GM19438 (cell line): ENCODE results near the gene CHST15.
"Not testable (repeated sequence)": the region's sequence is repeated elsewhere in the genome, so short reads cannot be mapped to it uniquely, and the experiment has no call there.

Experiments
- ATAC-seq: cut with Tn5 transposase; IDR thresholded peaks from one replicate; pipeline ENCODE4 v1.9.1; 2021; ENCODE audit warnings: low read depth; ENCODE audit not compliant: unreplicated experiment

Gene CHST15

GRCh38 chr10:124101351-124101750 is 8.0 kb upstream of the CHST15 start:
- no peak for ATAC-seq

DNA sequence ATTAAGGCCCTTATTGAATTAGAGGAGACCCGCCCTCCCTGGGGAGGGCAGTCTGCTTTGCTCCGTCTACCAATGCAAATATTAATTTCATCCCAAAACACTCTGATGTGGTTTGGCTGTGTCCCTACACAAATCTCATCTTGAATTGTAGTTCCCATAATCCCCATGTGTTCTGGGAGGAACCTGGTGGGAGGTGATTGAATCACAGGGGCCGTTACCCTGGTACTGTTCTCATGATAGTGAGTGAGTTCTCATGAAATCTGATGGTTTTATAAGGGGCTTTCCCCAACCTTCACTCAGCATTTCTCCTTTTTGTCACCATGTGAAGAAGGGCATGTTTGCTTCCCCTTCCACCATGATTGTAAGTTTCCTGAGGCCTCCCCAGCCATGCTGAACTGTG is 7.3 kb upstream of the CHST15 start:
- not testable (repeated sequence) for ATAC-seq

GRCh38 chr10:124100124-124100523 is 6.7 kb upstream of the CHST15 start:
- ATAC-seq: no peak

- no peak for ATAC-seq
Measured at GRCh38 chr10:124099604-124100003, 6.2 kb upstream of the CHST15 start.

- ATAC-seq: no peak
Measured at GRCh38 chr10:124098575-124098974, 5.2 kb upstream of the CHST15 start.

DNA sequence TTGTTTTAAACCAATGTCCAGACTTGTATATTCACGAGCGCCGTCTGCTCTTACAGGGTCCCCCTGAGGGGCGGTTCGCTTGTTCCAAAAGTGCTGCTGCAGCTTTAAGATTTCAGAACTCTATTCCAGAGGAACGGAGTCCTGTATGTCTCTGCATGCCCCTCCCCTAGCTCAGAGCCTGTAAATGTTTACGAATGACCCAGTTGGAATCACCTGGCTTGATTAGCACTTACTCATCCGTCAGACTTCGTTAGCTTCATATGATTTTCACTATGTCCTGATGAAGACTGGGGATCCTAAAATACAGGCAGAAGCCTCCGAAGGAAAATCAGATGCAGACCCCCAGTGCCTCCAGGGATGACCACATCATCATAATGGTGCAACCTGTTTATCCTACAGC is 4.5 kb upstream of the CHST15 start:
- no peak for ATAC-seq

- no peak for ATAC-seq
Measured at GRCh38 chr10:124096494-124096893, 3.1 kb upstream of the CHST15 start.

GRCh38 chr10:124095801-124096200 is 2.4 kb upstream of the CHST15 start:
- ATAC-seq: not testable (repeated sequence)

GRCh38 chr10:124095096-124095495 is 1.7 kb upstream of the CHST15 start:
- no peak for ATAC-seq

DNA sequence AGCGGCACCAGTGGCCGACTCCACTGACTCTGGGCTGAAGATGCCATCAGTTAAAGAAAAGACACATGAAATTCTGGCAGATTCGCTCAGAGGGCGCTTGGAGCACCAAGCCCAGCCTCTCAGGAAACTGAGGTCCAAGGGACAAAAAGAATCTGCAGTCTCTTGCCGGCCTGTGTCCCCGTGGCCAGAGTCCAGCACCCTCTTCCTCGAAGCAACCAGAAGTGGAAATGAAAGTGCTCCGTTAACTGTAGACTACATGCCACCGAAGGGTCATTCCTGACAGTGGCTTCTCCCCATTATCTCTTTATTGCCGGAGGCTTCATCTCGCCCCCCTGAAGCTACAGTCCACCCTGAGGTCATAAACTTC is 1.0 kb upstream of the CHST15 start:
- ATAC-seq: no peak

DNA sequence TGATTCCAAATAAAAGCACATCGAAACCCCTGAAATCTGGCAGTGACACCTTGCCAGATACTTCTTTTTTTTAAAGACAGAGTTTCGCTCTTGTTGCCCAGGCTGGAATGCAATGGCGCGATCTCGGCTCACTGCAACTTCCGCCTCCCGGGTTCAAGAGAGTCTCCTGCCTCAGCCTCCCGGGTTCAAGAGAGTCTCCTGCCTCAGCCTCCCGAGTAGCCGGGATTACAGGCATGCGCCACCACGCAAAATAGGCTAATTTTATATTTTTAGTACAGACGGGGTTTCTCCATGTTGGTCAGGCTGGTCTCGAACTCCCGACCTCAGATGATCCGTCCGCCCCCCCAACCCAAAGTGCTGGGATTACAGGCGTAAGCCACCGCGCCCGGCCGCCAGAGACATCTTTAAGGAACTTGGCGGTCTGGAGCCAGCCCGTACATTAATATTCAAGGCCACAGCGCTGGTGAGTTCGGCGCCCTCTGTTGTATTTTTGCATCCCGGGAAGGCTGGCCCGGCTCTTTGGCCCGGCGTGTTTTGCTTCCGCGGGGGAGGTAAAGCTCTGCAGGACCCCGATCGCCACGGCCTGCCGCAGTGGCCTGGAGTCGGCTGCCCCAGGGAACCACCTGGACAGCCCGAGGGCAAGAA is 498 bp upstream of the CHST15 start:
- not testable (repeated sequence) for ATAC-seq

GRCh38 chr10:124092250-124092859 is 1.0 kb downstream of the CHST15 start:
- ATAC-seq: no peak

DNA sequence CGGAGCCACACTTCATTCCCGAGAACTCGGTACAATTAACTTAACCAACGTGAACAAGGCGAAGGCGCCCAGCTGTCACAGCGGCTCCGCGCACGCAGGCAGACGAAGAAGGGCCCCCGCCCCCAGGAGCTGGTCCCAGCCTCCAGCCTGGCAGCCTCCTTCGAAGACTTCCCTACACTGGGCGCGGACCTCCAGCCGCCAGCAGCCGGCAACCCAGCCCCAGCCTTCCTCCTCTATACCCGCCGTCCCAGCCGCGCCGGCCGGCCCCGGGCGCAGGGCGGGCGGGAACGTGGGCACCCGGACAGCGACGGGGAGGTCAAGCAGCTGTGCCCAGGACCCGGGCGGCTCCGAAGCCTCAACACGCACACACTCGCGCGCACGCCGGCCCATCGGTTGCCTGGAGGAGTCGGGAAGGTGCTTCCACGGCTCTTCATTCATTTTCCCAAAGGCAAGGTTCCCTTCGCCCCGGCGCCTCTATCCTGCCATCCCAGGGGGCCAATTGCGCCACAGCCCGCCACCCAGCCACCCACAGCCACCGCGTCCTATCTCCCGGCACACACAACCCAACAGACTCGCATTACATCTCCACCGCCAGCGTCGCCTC is 1.6 kb downstream of the CHST15 start:
- no peak for ATAC-seq

DNA sequence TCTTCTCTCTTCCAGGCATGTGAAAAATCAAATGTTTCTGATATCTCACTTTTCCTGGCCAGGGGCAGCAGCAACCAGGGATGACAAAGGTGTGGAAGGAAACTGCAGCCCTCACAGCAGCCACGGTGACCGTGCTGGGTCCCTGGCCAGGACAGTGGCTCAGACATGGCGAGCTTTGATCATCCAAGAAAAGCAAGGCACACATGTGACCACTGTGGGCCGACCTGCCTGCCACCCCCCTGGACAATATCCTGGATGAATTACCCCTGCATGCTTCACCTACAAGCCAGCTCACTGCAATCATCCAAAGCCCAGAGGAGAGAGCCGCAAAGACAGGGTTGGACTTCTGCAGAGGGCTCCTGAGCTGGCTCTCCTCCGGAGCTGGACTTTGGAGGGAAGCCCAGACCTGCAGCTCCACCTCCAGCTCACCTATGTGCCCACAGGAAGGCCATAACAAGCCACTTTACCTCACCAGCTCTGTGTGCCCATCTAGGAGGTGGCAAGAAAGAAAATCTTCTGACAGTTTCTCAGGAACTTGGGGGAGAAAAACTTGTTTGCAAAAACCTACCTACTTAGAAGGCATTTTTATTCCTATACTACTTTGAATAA is 2.7 kb downstream of the CHST15 start:
- no peak for ATAC-seq

GRCh38 chr10:124089859-124090258 is 3.5 kb downstream of the CHST15 start:
- ATAC-seq: no peak

DNA sequence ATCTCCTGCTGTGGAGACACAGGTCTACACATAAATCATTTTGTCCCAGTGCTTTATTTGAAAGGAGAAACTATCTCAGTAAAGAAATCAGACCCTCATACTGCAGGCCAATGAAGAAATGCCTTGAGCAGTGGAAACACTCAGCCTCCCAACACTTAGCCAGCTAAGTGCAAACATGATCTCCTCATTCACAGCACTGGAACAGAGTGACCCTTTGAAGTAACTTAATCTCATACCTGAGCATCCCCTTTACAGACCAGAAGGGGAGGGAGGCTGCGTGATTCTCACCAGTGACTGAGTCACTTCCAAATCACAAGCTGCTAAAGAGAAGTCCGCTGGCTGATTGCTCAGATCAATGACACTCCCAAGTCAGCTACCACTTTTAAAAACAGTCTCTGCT is 4.5 kb downstream of the CHST15 start:
- ATAC-seq: no peak

GRCh38 chr10:124087672-124088634 is 5.4 kb downstream of the CHST15 start:
- ATAC-seq: no peak

- no peak for ATAC-seq
Measured at GRCh38 chr10:124086787-124087671, 6.4 kb downstream of the CHST15 start.

GRCh38 chr10:124086097-124086710 is 7.2 kb downstream of the CHST15 start:
- ATAC-seq: no peak
